Motor neuron (in vitro differentiated cells): ENCODE measurements around the gene ZG16. TPM values are rescaled to one million over a fixed set of nuclear protein-coding genes. Genes with fewer than 3 reads are reported as not detected.

Experiments used
- ATAC-seq, 8 experiments: fragments of 200-7000 bp; cut with Tn5 transposase; replicated peaks in 6 of 8; 2 replicates each; pipeline ENCODE4 v1.8.0; 2021; ENCODE audit warnings: mild to moderate bottlenecking in 8 of 8, moderate library complexity in 8 of 8
- H3K27ac ChIP-seq, 2 donors: fragments of 250-450 bp; sonication (Bioruptor Pico); 2 replicates each; pipeline ENCODE4 v1.9.0; 2021; ENCODE audit warnings: antibody characterized with exemption in 2 of 2, mild to moderate bottlenecking in 2 of 2, moderate library complexity in 1 of 2
- H3K4me1 ChIP-seq, 2 donors: fragments of 250-450 bp; sonication (Bioruptor Pico); replicated peaks in 1 of 2; 2 replicates each; pipeline ENCODE4 v1.6.1; 2021; ENCODE audit warnings: antibody characterized with exemption in 2 of 2, mild to moderate bottlenecking in 2 of 2, moderate library complexity in 1 of 2
- H3K4me3 ChIP-seq, 5 donors: fragments of 250-450 bp; sonication (Bioruptor Pico); 2 replicates each; pipeline ENCODE4 v1.9.0; 2021; ENCODE audit warnings: antibody characterized with exemption in 5 of 5, mild to moderate bottlenecking in 5 of 5, moderate library complexity in 4 of 5
- WGBS, 10 experiments: fragments of 450-650 bp; shearing (Covaris generic); methylation state at CpG; one replicate each; pipeline ENCODE4 v1.0.0; 2022; 5-methylcytosine and 5-hydroxymethylcytosine counted together
- in situ Hi-C, 9 experiments: fragments of 400-800 bp; cut with MboI; loops; one replicate each; pipeline ENCODE4 v1.15.0; 2021; ENCODE audit warnings: low sequenced_read_pairs in 9 of 9, low pct_unique_long_range_greater_than_20kb in 2 of 9; ENCODE audit not compliant: unreplicated experiment in 9 of 9
- total RNA-seq, 8 experiments: library from RNA; unstranded; fragments of 300-600 nt; gene quantifications; 2 replicates each; pipeline versions ENCODE4 v1.2.3 to v1.2.4, GENCODE V29; 2022

Gene ZG16
- total RNA-seq, 8 experiments from 2014 or later = 0.08 to 0.19 (median 0.10) TPM; not detected in 3

GRCh38 chr16:29809850-29810698, 32.0 kb downstream of the ZG16 start:
- WGBS, 10 experiments = 17 to 76% (median 39%) methylated on average over 2 to 9 of the region's 23 CpGs; no CpG with 5 or more reads in 4 of the 10 experiments
- peak overlapping the region in 2 of 5 donors; percentile 7 to 49 for H3K4me3 ChIP-seq
- H3K27ac ChIP-seq = peak overlapping the region; percentile 4 to 87
- in situ Hi-C loops = loop anchor here in 5 of 9 experiments (10.0 to 25.0 kb wide), 3 partner anchors 102 to 202 kb away; partner anchors contain the start of genes C16orf92 (in 3 of the 5), DOC2A (in 3 of the 5) and ASPHD1 (in 1 of the 5)
- ATAC-seq = no peak
- peaks cover 34 to 46% of the 10 kb centered on the region in 2 donors for H3K4me1 ChIP-seq

- no peak for ATAC-seq
- in situ Hi-C loops = loop anchor here in 4 of 9 experiments (25.0 kb wide), 2 partner anchors 102 to 202 kb away; partner anchors contain the start of genes C16orf92 (in 3 of the 4), DOC2A (in 3 of the 4) and ASPHD1 (in 1 of the 4)
- no CpG with 5 or more reads among the region's 9 CpGs for WGBS, 10 experiments
- peak overlapping the region; percentile 3 to 87 for H3K27ac ChIP-seq
- H3K4me3 ChIP-seq = peak overlapping the region in 4 of 5 donors; percentile 49 to 85 (median 66)
- H3K4me1 ChIP-seq = peaks cover 34 to 46% of the 10 kb centered on the region in 2 donors
Measured at GRCh38 chr16:29810699-29811169, 32.7 kb downstream of the ZG16 start.

GRCh38 chr16:29811170-29811895, 33.3 kb downstream of the ZG16 start:
- in situ Hi-C loops = loop anchor here in 4 of 9 experiments (25.0 kb wide), 2 partner anchors 101 to 201 kb away; partner anchors contain the start of genes C16orf92 (in 3 of the 4), DOC2A (in 3 of the 4) and ASPHD1 (in 1 of the 4)
- ATAC-seq = peak; percentile 40 to 62 (median 56)
- WGBS, 10 experiments = 0% methylated on average over 1 to 12 of the region's 31 CpGs; no CpG with 5 or more reads in 3 of the 10 experiments

GRCh38 chr16:29811896-29812665, 34.0 kb downstream of the ZG16 start, which contains the start of gene PRRT2:
TSS of gene PRRT2 (plus strand) at chr16:29812193. CDS start at chr16:29813055, 862 bp downstream.
- in situ Hi-C loops = loop anchor here in 4 of 9 experiments (25.0 kb wide), 2 partner anchors 100 to 200 kb away; partner anchors contain the start of genes C16orf92 (in 3 of the 4), DOC2A (in 3 of the 4) and ASPHD1 (in 1 of the 4)
- peak in 7 of 8 experiments; percentile 0 to 35 (median 25) for ATAC-seq
- Histone ChIP-seq H3K4me1 (peaks cover 34 to 47% of the 10 kb centered on the region in 2 donors), H3K4me3 (peak within 1 kb of the TSS; percentile 49 to 86 (median 72)), H3K27ac (peak within 1 kb of the TSS; percentile 96 to 97)
- WGBS, 10 experiments = 1 to 20% (median 3%) methylated on average over 1 to 20 of the region's 69 CpGs; no CpG with 5 or more reads in 7 of the 10 experiments

More at GRCh38 chr16:29811170-29811895, 33.3 kb downstream of the ZG16 start:
- Histone ChIP-seq H3K4me3 (peak overlapping the region; percentile 49 to 86 (median 72)), H3K4me1 (peaks cover 34 to 46% of the 10 kb centered on the region in 2 donors), H3K27ac (peak overlapping the region; percentile 87 to 97)

GRCh38 chr16:29812754-29813643, 34.9 kb downstream of the ZG16 start:
- in situ Hi-C loops = loop anchor here in 4 of 9 experiments (25.0 kb wide), 2 partner anchors 99 to 199 kb away; partner anchors contain the start of genes C16orf92 (in 3 of the 4), DOC2A (in 3 of the 4) and ASPHD1 (in 1 of the 4)
- ATAC-seq = no peak
- WGBS, 10 experiments = 0 to 80% (median 20%) methylated on average over 1 to 2 of the region's 9 CpGs; no CpG with 5 or more reads in 5 of the 10 experiments
- Histone ChIP-seq H3K4me1 (peaks cover 40 to 53% of the 10 kb centered on the region in 2 donors), H3K4me3 (peak overlapping the region; percentile 49 to 86 (median 72)), H3K27ac (peak overlapping the region; percentile 96 to 97)

GRCh38 chr16:29813644-29814562, 35.8 kb downstream of the ZG16 start:
- in situ Hi-C loops = loop anchor here in 4 of 9 experiments (25.0 kb wide), 2 partner anchors 98 to 198 kb away; partner anchors contain the start of genes C16orf92 (in 3 of the 4), DOC2A (in 3 of the 4) and ASPHD1 (in 1 of the 4)
- Histone ChIP-seq H3K4me3 (peak overlapping the region; percentile 49 to 86 (median 72)), H3K27ac (peak overlapping the region; percentile 96 to 97), H3K4me1 (peaks cover 33 to 44% of the 10 kb centered on the region in 2 donors)
- no peak for ATAC-seq
- WGBS, 10 experiments = 17 to 20% methylated on average over 1 to 6 of the region's 24 CpGs; no CpG with 5 or more reads in 8 of the 10 experiments

- ATAC-seq = no peak
- peak overlapping the region; percentile 49 to 86 (median 72) for H3K4me3 ChIP-seq
- in situ Hi-C loops = loop anchor here in 4 of 9 experiments (25.0 kb wide), 2 partner anchors 98 to 198 kb away; partner anchors contain the start of genes C16orf92 (in 3 of the 4), DOC2A (in 3 of the 4) and ASPHD1 (in 1 of the 4)
- peak overlapping the region; percentile 96 to 97 for H3K27ac ChIP-seq
- WGBS, 10 experiments = 75 to 100% (median 100%) methylated on average over 1 of the region's 5 CpGs; no CpG with 5 or more reads in 7 of the 10 experiments
- H3K4me1 ChIP-seq = peaks cover 26 to 38% of the 10 kb centered on the region in 2 donors
Measured at GRCh38 chr16:29814592-29814991, 36.5 kb downstream of the ZG16 start.

GRCh38 chr16:29815032-29815721, 37.1 kb downstream of the ZG16 start:
- Histone ChIP-seq H3K4me1 (peaks cover 20 to 37% of the 10 kb centered on the region in 2 donors), H3K27ac (peak overlapping the region; percentile 96 to 97), H3K4me3 (peak overlapping the region; percentile 49 to 86 (median 72))
- in situ Hi-C loops = loop anchor here in 4 of 9 experiments (25.0 kb wide), 2 partner anchors 97 to 197 kb away; partner anchors contain the start of genes C16orf92 (in 3 of the 4), DOC2A (in 3 of the 4) and ASPHD1 (in 1 of the 4)
- no peak for ATAC-seq
- WGBS, 10 experiments = 2 to 20% (median 4%) methylated on average over 1 to 23 of the region's 39 CpGs
